Memory B cell (primary cell): ENCODE results near the gene ZNF660.
A peak's percentile ranks its signal among the peaks of the same experiment; 100 is the strongest.
"Not testable (repeated sequence)": the region's sequence is repeated elsewhere in the genome, so short reads cannot be mapped to it uniquely, and the experiment has no call there.

Experiments
- ATAC-seq: fragments of 150-1000 bp; cut with Tn5 transposase; 2 replicates; pipeline ENCODE4 v1.10.0; 2021; ENCODE audit warnings: low read depth, mild to moderate bottlenecking, moderate library complexity
- DNase-seq, 2 donors: peaks; one replicate each; pipeline ENCODE4 v3.0.0; 2022; ENCODE audit warnings: low spot score in 2 of 2
- H3K27ac Mint-ChIP-seq: one replicate; pipeline ENCODE4 v1.8.0; 2022; ENCODE audit warnings: mild to moderate bottlenecking, moderate library complexity, mixed read lengths
- H3K27me3 Mint-ChIP-seq: one replicate; pipeline ENCODE4 v1.8.0; 2022; ENCODE audit warnings: mixed read lengths
- H3K36me3 Mint-ChIP-seq: one replicate; pipeline ENCODE4 v1.8.0; 2022; ENCODE audit warnings: mild to moderate bottlenecking, mixed read lengths
- H3K4me1 Mint-ChIP-seq: one replicate; pipeline ENCODE4 v1.8.0; 2022; ENCODE audit warnings: mixed read lengths
- H3K4me3 Mint-ChIP-seq: one replicate; pipeline ENCODE4 v1.8.0; 2022; ENCODE audit warnings: mild to moderate bottlenecking, moderate library complexity, mixed read lengths
- H3K9me3 Mint-ChIP-seq: one replicate; pipeline ENCODE4 v1.8.0; 2022; ENCODE audit warnings: mixed read lengths

Gene ZNF660

GRCh38 chr3:44584646-44585501 is at the start of gene ZNF660:
ZNF660 (plus strand) TSS chr3:44584964; CDS start chr3:44594194, 9,230 bp downstream.
- no peak within 1 kb of the TSS for H3K27ac Mint-ChIP-seq
- peaks cover 17% of the 10 kb centered on the region for H3K36me3 Mint-ChIP-seq
- peaks cover 5% of the 10 kb centered on the region for H3K4me1 Mint-ChIP-seq
- H3K27me3 Mint-ChIP-seq = peaks cover 11% of the 10 kb centered on the region
- peak within 1 kb of the TSS; percentile 72 for H3K4me3 Mint-ChIP-seq
- H3K9me3 Mint-ChIP-seq = peaks cover 5% of the 10 kb centered on the region
- ATAC-seq (peak; percentile 61), DNase-seq (no peak)

- Mint-ChIP-seq H3K27ac (no peak overlapping the region), H3K4me3 (no peak overlapping the region), H3K9me3 (no peaks in the 10 kb centered on the region), H3K27me3 (peaks cover 16% of the 10 kb centered on the region), H3K36me3 (no peaks in the 10 kb centered on the region), H3K4me1 (no peaks in the 10 kb centered on the region)
- DNase-seq (no peak), ATAC-seq (no peak)
Measured at GRCh38 chr3:44535364-44535763, 49.4 kb upstream of the ZNF660 start.

GRCh38 chr3:44544811-44545210 is 40.0 kb upstream of the ZNF660 start:
- not testable (repeated sequence) for H3K36me3 Mint-ChIP-seq, H3K9me3 Mint-ChIP-seq, H3K4me1 Mint-ChIP-seq, H3K4me3 Mint-ChIP-seq, DNase-seq, ATAC-seq, H3K27ac Mint-ChIP-seq, H3K27me3 Mint-ChIP-seq

- DNase-seq (peak; percentile 30), ATAC-seq (peak; percentile 83)
- Mint-ChIP-seq H3K27ac (peak within 1 kb of the TSS; percentile 75), H3K36me3 (peaks cover 8% of the 10 kb centered on the region), H3K4me1 (peaks cover 17% of the 10 kb centered on the region), H3K4me3 (peak within 1 kb of the TSS; percentile 95), H3K27me3 (peaks cover 4% of the 10 kb centered on the region), H3K9me3 (peaks cover 1% of the 10 kb centered on the region)
Measured at GRCh38 chr3:44554626-44555592, 29.9 kb upstream of the ZNF660 start, which contains the start of gene ZKSCAN7. ZKSCAN7 (plus strand) TSS chr3:44555193; CDS start chr3:44557048, 1,855 bp downstream.

- Mint-ChIP-seq H3K4me3 (peak overlapping the region; percentile 95), H3K36me3 (peaks cover 13% of the 10 kb centered on the region), H3K9me3 (peaks cover 1% of the 10 kb centered on the region), H3K27ac (peak overlapping the region; percentile 75), H3K4me1 (peaks cover 17% of the 10 kb centered on the region), H3K27me3 (peaks cover 4% of the 10 kb centered on the region)
- ATAC-seq (no peak), DNase-seq (no peak)
Measured at GRCh38 chr3:44555723-44556122, 29.0 kb upstream of the ZNF660 start.

GRCh38 chr3:44557074-44557473 is 27.7 kb upstream of the ZNF660 start:
- Mint-ChIP-seq H3K4me3 (no peak overlapping the region), H3K27ac (no peak overlapping the region), H3K27me3 (no peaks in the 10 kb centered on the region), H3K36me3 (peaks cover 23% of the 10 kb centered on the region), H3K4me1 (peaks cover 17% of the 10 kb centered on the region), H3K9me3 (peaks cover 2% of the 10 kb centered on the region)
- no peak for DNase-seq
- ATAC-seq = no peak

GRCh38 chr3:44561076-44561475 is 23.7 kb upstream of the ZNF660 start:
- Mint-ChIP-seq H3K27me3 (no peaks in the 10 kb centered on the region), H3K36me3 (peaks cover 41% of the 10 kb centered on the region), H3K27ac (no peak overlapping the region), H3K9me3 (peaks cover 8% of the 10 kb centered on the region), H3K4me1 (peaks cover 4% of the 10 kb centered on the region), H3K4me3 (no peak overlapping the region)
- DNase-seq (no peak), ATAC-seq (no peak)

GRCh38 chr3:44562147-44562546 is 22.6 kb upstream of the ZNF660 start:
- no peak for DNase-seq
- Mint-ChIP-seq H3K4me1 (peaks cover 3% of the 10 kb centered on the region), H3K36me3 (peaks cover 48% of the 10 kb centered on the region), H3K9me3 (peaks cover 12% of the 10 kb centered on the region), H3K4me3 (no peak overlapping the region), H3K27ac (no peak overlapping the region), H3K27me3 (no peaks in the 10 kb centered on the region)
- no peak for ATAC-seq

- peaks cover 35% of the 10 kb centered on the region for H3K9me3 Mint-ChIP-seq
- ATAC-seq (no peak), DNase-seq (no peak)
- no peak overlapping the region for H3K27ac Mint-ChIP-seq
- no peaks in the 10 kb centered on the region for H3K27me3 Mint-ChIP-seq
- H3K4me3 Mint-ChIP-seq = no peak overlapping the region
- peaks cover 73% of the 10 kb centered on the region for H3K36me3 Mint-ChIP-seq
- no peaks in the 10 kb centered on the region for H3K4me1 Mint-ChIP-seq
Measured at GRCh38 chr3:44568561-44568960, 16.2 kb upstream of the ZNF660 start.

GRCh38 chr3:44571024-44571423 is 13.7 kb upstream of the ZNF660 start:
- Mint-ChIP-seq H3K36me3 (peaks cover 59% of the 10 kb centered on the region), H3K4me1 (no peaks in the 10 kb centered on the region)

GRCh38 chr3:44576613-44577012 is 8.2 kb upstream of the ZNF660 start:
- H3K27me3 Mint-ChIP-seq = no peaks in the 10 kb centered on the region
- DNase-seq = no peak
- no peak for ATAC-seq
- H3K4me1 Mint-ChIP-seq = no peaks in the 10 kb centered on the region
- peaks cover 14% of the 10 kb centered on the region for H3K9me3 Mint-ChIP-seq
- peaks cover 25% of the 10 kb centered on the region for H3K36me3 Mint-ChIP-seq
- H3K4me3 Mint-ChIP-seq = no peak overlapping the region
- H3K27ac Mint-ChIP-seq = no peak overlapping the region

More at GRCh38 chr3:44571024-44571423, 13.7 kb upstream of the ZNF660 start:
- peaks cover 32% of the 10 kb centered on the region for H3K9me3 Mint-ChIP-seq
- H3K4me3 Mint-ChIP-seq = no peak overlapping the region
- DNase-seq (no peak), ATAC-seq (no peak)
- no peaks in the 10 kb centered on the region for H3K27me3 Mint-ChIP-seq
- H3K27ac Mint-ChIP-seq = no peak overlapping the region

GRCh38 chr3:44577354-44577952 is 7.3 kb upstream of the ZNF660 start:
- H3K9me3 Mint-ChIP-seq, H3K27me3 Mint-ChIP-seq, DNase-seq, H3K4me3 Mint-ChIP-seq, ATAC-seq, H3K4me1 Mint-ChIP-seq, H3K27ac Mint-ChIP-seq: not testable (repeated sequence)
- peaks cover 17% of the 10 kb centered on the region for H3K36me3 Mint-ChIP-seq

- H3K27ac Mint-ChIP-seq, H3K4me3 Mint-ChIP-seq, H3K4me1 Mint-ChIP-seq, H3K9me3 Mint-ChIP-seq, DNase-seq, ATAC-seq, H3K27me3 Mint-ChIP-seq: not testable (repeated sequence)
- peaks cover 12% of the 10 kb centered on the region for H3K36me3 Mint-ChIP-seq
Measured at GRCh38 chr3:44578316-44578715, 6.4 kb upstream of the ZNF660 start.
